Measurements from ENCODE around the gene SH3BP4. TPM values are rescaled to one million over a fixed set of nuclear protein-coding genes. Genes with fewer than 3 reads are reported as not detected.

Gene SH3BP4
- total and polyA plus RNA-seq, 2 of the 8 experiments (the other 6 are each of a cell fraction or from before 2014, with no cell fraction given), result 28.3 to 35.4 TPM

GRCh38 chr2:234931371-234931770, 20.4 kb upstream of the SH3BP4 start:
- peaks cover 3 to 9% (median 5%) of the 10 kb centered on the region in 4 experiments; a peak in 5 of 7 replicates for H3K4me1 ChIP-seq (replicated peaks in 1 of 4; ENCODE audit: control insufficient read depth in 3 of 4, insufficient read depth in 4 of 4, low read length in 3 of 4)
- no peak overlapping the region for H3K4ac ChIP-seq (replicated peaks; ENCODE audit: insufficient read length, low read depth, low read length)
- no peak for FAIRE-seq
- no peak overlapping the region for H4K91ac ChIP-seq (replicated peaks; ENCODE audit: insufficient read length, low read length)
- H2BK12ac ChIP-seq (ENCODE audit: low read depth, low read length), result no peak overlapping the region
- WGBS, 2 experiments (ENCODE audit: extremely low coverage in 1 of 2, insufficient coverage in 1 of 2, insufficient read length in 1 of 2, insufficient replicate concordance in 2 of 2, low coverage in 1 of 2, low lambda C conversion rate in 2 of 2, missing lambda C conversion rate in 1 of 2), result 82% methylated on average over 2 of the region's 2 CpGs; no CpG with 5 or more reads in 1 of the 2 experiments
- no peak overlapping the region for H4K8ac ChIP-seq (ENCODE audit: extremely low read depth, insufficient read depth, low read length)
- no peak for DNase-seq (ENCODE audit: low read depth in 1 of 2, low spot score in 2 of 2)
- H2BK120ac ChIP-seq (replicated peaks; ENCODE audit: low read depth, low read length), result no peak overlapping the region
- no peak overlapping the region for H2BK15ac ChIP-seq (ENCODE audit: low read length)
- H3K79me1 ChIP-seq (ENCODE audit: low read depth, low read length), result no peaks in the 10 kb centered on the region
- H3K56ac ChIP-seq (replicated peaks; ENCODE audit: insufficient read length, low read depth, low read length), result no peak overlapping the region
- H3K36me3 ChIP-seq (ENCODE audit: control insufficient read depth in 2 of 4, insufficient read depth in 4 of 4, low read length in 3 of 4), result no peaks in the 10 kb centered on the region
- H3K9ac ChIP-seq (replicated peaks in 1 of 4; ENCODE audit: extremely low read depth in 1 of 4, low read depth in 3 of 4, low read length in 3 of 4), result no peak overlapping the region
- ChIA-PET CTCF (ENCODE audit: partially characterized antibody) (interaction anchor here (1.0 kb wide), 1 partner anchor 15 kb away, joined by 4 read pairs; no protein-coding TSS in a partner anchor), POLR2A (ENCODE audit: partially characterized antibody) (no interaction called here)
- peaks cover 0 to 3% of the 10 kb centered on the region in 2 experiments for H4K20me1 ChIP-seq (replicated peaks in 1 of 2; ENCODE audit: control insufficient read depth in 1 of 2, insufficient read depth in 2 of 2, low read length in 2 of 2)
- no peak overlapping the region for H3K14ac ChIP-seq (ENCODE audit: insufficient read length)
- H3K79me2 ChIP-seq (ENCODE audit: control insufficient read depth in 1 of 2, insufficient read depth in 2 of 2, low read length in 2 of 2), result no peaks in the 10 kb centered on the region
- no peak overlapping the region for H2AFZ ChIP-seq (ENCODE audit: low read length)
- no peak overlapping the region for H3K18ac ChIP-seq (ENCODE audit: extremely low read depth, low read length)
- H3K4me3 ChIP-seq (ENCODE audit: extremely low read depth in 1 of 4, insufficient read depth in 2 of 4, low read depth in 3 of 4, low read length in 4 of 4), result no peak overlapping the region
- H3K23ac ChIP-seq (ENCODE audit: insufficient read length), result no peak overlapping the region
- H3K9me3 ChIP-seq (ENCODE audit: insufficient read depth in 2 of 2, low read depth in 1 of 2, low read length in 1 of 2), result no peaks in the 10 kb centered on the region
- no peak overlapping the region for H2BK5ac ChIP-seq (ENCODE audit: low read depth, low read length)
- H3K23me2 ChIP-seq (ENCODE audit: low read depth, low read length), result 0 out of 2 replicates have a peak, but pooled peaks cover 5% of the 10 kb centered on the region
- H2BK20ac ChIP-seq (ENCODE audit: low read length), result no peak overlapping the region
- H2AK5ac ChIP-seq (ENCODE audit: low read depth, low read length), result no peak overlapping the region
- H3K4me2 ChIP-seq (ENCODE audit: insufficient read depth in 1 of 2, low read depth in 2 of 2, low read length in 2 of 2), result no peak overlapping the region
- no peak overlapping the region for H4K5ac ChIP-seq (ENCODE audit: insufficient read length, low read depth, low read length)
- H3K27me3 ChIP-seq (replicated peaks in 1 of 4; ENCODE audit: control insufficient read depth in 3 of 4, extremely low read depth in 1 of 4, insufficient read depth in 3 of 4, low read length in 3 of 4), result peaks cover 0 to 2% (median 0%) of the 10 kb centered on the region in 4 experiments; a peak in 4 of 7 replicates
- H3K27ac ChIP-seq (ENCODE audit: low read depth, low read length), result no peak overlapping the region
- TF ChIP-seq RNF2 (IDR thresholded peaks at IDR 0.05; ENCODE audit: borderline replicate concordance, low read depth, low read length, missing control alignments, poor library complexity, severe bottlenecking) (no peak), RFX5 (IDR thresholded peaks at IDR 0.05; ENCODE audit: borderline replicate concordance, low read depth, low read length) (no peak), TBP (IDR thresholded peaks at IDR 0.05; ENCODE audit: low read depth, low read length) (no peak), SIX5 (IDR thresholded peaks at IDR 0.05; ENCODE audit: low read depth, low read length) (no peak), RBBP5 (IDR thresholded peaks at IDR 0.05; ENCODE audit: borderline replicate concordance, low read depth, low read length) (no peak), ZNF274 (IDR thresholded peaks at IDR 0.05; ENCODE audit: borderline replicate concordance, extremely low read depth, low read length) (no peak), PHF8 (conservative IDR thresholded peaks at IDR 0.05; ENCODE audit: low read depth, low read length) (no peak), E2F6 (IDR thresholded peaks at IDR 0.05) (no peak), SIRT6 (IDR thresholded peaks at IDR 0.05; ENCODE audit: low read length) (no peak), ASH2L (IDR thresholded peaks at IDR 0.05; ENCODE audit: low read length) (no peak), POU5F1 (IDR thresholded peaks at IDR 0.05; ENCODE audit: low read depth, low read length) (no peak)
- TF ChIP-seq, protein P1, sequence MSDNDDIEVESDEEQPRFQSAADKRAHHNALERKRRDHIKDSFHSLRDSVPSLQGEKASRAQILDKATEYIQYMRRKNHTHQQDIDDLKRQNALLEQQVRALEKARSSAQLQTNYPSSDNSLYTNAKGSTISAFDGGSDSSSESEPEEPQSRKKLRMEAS (IDR thresholded peaks at IDR 0.05), result no peak
